AG20443 (cell line): Measurements from ENCODE around the gene BAMBI.
A peak's percentile ranks its signal among the peaks of the same experiment; 100 is the strongest.

Experiments used
- DNase-seq: peaks from one replicate; pipeline ENCODE4 v3.0.0; 2012; ENCODE audit warnings: low spot score, mixed read lengths

The BAMBI gene

DNA sequence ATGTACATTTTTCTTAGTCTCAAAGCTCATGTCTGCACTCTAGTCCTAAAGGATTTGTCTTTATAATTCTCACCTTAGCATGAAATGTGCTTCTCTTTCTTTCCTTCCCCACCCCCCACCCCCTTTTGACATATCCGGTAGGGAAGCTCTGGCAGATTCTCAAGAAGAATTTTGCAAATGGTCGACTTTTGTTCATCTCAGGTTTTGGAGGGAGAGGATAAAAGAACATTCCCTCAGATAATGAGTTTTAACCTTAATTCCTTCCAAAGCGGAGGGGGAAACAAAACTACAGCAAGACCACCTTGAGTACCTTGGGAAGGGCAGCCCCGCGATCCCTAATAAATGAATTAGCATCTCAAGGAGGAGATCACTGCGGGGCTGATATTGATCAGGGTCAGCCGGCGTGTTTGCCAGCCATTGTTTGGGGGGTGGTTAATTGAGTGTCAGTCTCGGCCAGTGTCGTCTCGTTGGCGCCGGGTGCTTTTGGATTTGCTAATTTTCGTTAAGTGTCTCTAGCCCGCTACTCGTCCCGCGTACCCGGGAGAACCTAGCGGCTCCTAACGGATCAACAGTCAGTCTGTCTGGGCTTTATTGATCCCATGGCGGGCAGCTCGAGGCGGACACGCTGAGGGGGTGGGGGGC lies 874 bp upstream of the BAMBI start:
- DNase-seq: no peak

GRCh38 chr10:28677888-28678686 lies 766 bp downstream of the BAMBI start:
- DNase-seq: peak; percentile 39

GRCh38 chr10:28678687-28679457 lies 1.6 kb downstream of the BAMBI start:
- no peak for DNase-seq

DNA sequence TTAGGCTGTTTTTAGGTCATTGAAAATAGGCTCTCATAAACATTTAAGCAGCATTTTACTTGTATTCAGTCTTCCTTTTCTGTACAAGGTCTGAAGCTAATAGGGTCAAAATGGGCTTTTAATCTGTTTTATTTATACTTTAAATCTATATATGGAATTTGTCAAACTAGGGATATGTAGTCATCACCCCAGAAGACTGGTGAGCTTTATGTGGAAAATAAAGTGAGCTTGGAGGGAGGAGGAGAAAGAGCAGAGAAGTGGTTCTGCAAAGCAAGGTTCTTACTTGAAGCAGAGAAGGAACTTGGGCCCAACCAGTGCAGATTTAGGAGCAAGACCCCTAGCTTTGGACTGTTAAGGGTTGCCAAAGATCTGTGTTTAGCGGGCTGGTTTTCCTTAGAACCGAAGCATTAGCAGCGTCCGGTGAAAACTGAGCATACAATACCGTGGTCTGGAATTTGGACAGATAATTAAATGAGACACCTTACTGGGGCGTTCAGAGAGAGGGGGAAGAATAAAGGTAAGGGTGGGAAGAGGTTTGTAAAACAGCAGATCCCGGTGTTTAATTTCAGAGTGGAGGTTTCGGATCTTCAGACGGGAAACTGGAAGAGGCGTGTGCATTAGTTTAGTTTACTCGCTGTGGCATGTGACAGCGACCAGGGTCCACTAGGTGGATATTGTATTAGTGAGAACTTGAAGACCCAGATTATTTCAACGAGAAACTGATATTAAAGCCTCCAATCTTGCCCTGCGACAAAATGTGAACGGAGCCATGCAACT lies 2.4 kb downstream of the BAMBI start:
- no peak for DNase-seq

- no peak for DNase-seq
These were observed 3.0 kb downstream of the BAMBI start for GRCh38 chr10:28680358-28680752.

DNA sequence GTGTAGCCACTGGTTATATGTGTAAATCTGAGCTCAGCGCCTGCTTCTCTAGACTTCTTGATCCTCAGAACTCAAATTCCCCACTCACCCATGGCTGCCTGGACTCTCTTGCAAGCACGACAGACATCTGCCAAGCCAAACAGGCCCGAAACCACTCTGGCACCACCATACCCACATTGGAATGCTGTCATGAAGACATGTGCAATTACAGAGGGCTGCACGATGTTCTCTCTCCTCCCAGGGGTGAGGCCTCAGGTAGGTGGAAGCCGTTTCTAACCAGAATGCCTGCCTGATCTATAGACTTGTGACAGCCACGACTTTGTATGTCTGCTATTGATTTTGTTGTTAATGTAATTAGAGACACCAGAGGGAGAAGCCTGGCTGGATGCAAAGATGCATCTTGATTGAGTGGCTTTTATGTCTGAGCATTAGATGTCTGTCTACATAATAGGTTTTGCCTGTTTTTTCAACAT lies 4.0 kb downstream of the BAMBI start:
- no peak for DNase-seq

- DNase-seq: no peak
These were observed 4.8 kb downstream of the BAMBI start for GRCh38 chr10:28681928-28682750.

DNA sequence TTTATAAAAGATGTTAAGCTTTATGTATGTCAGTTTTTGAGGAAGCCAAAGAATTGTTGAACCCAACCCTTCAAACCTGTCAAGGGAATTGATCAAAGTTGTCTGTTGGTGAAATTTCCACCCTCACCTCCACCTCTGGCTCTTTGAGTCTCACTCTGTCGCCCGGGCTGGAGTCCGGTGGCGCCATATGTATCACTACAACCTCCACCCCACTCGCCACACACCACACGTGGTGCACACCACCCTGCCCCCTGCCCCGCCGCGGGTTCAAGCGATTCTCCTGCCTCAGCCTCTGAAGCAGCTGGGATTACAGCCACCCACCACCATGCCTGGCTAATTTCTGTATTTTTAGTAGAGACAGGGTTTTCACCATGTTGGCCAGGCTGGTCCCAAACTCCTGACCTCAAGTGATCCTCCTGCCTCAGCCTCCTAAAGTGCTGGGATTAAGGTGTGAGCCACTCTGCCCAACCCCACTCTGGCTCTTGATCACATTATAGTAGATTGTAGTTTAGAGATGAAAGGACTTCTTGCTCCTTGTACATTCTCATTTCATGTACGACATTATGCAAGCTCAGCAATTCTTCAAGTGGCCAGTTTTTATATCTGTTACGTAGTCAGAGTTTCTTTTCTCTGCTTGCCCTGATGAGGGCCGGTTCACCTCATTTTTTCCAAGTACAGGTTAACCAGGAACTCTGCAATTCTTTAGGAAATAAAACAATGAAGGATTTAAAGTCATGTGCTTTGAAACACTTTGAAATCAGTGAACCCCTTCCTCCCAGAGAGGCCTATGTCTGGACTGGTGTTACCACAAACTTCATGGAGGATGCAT lies 7.0 kb downstream of the BAMBI start:
- DNase-seq: no peak

GRCh38 chr10:28684986-28685580 lies 7.8 kb downstream of the BAMBI start:
- no peak for DNase-seq

DNA sequence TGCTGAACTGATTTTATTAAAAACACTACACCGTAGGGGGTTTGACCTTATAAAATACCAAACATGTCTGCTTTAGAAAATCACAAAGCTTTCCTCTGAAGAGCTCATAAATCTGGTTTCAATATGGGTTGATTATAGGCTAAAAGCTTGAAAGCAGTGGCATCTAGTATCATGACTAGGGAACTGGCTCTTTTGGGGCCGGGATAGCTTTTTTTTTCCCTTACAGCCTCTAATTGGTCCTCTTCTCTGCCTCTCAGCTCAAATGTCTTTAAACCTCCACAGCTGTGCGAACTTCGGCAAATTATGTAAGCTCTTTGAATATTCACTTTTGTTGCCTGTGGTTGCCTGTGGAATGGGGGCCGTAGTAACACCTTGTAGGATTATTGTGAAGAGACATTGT lies 8.4 kb downstream of the BAMBI start:
- DNase-seq: no peak

- no peak for DNase-seq
These were observed 9.7 kb downstream of the BAMBI start for GRCh38 chr10:28686835-28687682.

DNA sequence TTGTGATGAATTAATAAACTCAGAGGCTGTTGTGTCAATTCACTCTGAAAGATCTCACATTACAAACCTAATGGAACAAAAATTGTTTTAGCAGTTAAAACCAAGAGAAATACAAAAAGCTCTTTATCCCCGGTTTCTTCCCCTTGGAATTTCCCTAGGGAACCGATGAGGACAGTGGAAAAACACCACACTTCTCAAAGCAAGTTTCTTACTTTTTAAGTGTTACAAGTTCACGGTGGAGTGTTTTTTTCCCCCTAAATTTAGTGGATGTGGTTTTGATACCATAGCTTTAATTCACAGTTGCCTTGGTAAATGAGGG lies 10.3 kb downstream of the BAMBI start:
- DNase-seq: no peak

DNA sequence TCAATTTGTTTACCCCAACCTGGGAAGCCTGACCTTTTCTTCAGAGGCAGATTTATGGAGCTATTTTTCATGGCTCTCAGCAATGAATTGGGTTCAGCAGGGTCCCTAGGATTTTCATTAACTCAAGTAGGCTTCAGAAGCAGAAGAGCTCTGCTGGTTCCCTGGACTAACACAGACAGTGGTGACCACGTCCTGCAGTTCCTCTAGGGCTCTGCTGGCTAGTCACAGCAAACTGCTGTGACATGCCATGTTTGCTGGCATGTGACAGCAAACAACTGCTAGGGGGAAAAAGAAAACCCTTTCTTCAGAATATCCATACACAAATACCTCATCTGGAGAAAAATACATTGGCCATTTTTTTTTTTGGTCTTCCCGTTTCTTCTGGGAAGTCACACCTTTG lies 13.2 kb downstream of the BAMBI start:
- no peak for DNase-seq

DNA sequence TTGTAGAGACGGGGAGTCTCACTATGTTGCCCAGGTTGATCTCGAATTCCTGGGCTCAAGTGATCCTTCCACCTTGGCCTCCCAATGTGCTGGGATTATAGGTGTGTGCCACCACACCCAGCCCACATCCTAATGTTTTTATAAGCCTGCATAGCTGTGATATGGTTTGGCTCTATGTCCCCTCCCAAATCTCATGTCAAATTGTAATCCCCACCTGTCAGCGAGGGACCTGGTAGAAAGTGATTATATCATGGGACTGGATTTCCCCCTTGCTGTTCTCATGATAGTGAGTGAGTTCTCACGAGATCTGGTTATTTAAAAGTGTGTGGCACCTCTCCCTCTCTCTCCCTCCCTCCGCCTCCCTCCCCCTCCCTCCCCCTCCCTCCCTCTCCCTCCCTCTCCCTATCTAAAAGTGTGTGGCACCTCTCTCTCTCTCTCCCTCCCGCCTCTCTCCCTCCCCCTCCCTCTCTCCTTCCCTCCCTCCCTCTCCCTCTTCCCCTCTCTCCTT lies 13.9 kb downstream of the BAMBI start:
- DNase-seq: no peak

GRCh38 chr10:28692050-28692449 lies 14.7 kb downstream of the BAMBI start:
- no peak for DNase-seq

DNA sequence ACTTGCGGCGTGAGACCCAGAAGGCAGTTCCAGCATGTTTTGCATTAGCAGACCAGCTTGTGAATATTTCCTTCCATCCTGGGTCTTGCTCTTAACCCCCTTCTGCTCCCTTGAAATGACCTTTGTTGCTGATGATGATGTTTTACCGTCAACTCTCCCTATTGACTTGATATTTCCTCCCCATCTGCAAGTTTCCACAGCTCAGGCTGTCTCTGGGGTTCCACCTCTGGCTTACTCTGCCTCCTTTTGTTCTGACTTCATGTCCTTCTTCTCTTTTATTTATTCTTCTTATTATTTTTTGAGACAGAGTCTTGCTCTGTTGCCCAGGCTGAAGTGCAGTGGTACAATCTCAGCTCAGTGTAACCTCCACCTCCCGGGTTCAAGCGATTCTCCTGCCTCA lies 17.2 kb downstream of the BAMBI start:
- no peak for DNase-seq

DNA sequence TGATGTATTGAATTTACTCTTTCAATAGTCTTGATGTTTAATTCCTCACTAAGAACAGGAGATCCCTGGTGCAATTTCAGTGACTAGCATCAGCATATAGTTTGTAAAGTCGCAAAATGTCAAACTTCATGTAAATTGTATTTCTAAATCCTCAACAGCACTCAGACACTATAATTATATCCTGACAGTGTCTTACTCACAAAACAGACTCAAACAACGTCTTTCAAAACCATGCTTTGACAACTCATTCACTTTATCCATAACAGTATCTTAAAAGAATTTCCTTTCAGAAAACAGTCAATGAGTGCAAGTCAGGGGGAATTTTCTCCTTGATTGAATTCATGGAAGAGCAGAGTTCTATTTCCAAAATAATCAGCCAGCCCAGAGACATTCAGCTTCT lies 20.8 kb downstream of the BAMBI start:
- no peak for DNase-seq

GRCh38 chr10:28704464-28705161 lies 27.3 kb downstream of the BAMBI start:
- no peak for DNase-seq
